B cell (primary cell): ENCODE results near the gene CGNL1. TPM values are rescaled to one million over a fixed set of nuclear protein-coding genes. Genes with fewer than 3 reads are reported as not detected.

ENCODE experiments used
- ATAC-seq: fragments of 200-7000 bp; cut with Tn5 transposase; one replicate; pipeline ENCODE4 v1.10.0; 2021; ENCODE audit warnings: low read depth, mild to moderate bottlenecking, moderate number of reproducible peaks, moderate library complexity
- CTCF ChIA-PET: fragments of 350-600 bp; sonication (Branson Sonifier 250); formaldehyde crosslinking; loops from one replicate; lab custom pipeline; 2021; ENCODE audit warnings: antibody characterized with exemption, inconsistent platforms; lab: Charles Lee
- POLR2A ChIA-PET: fragments of 350-600 bp; sonication (Branson Sonifier 250); formaldehyde crosslinking; loops from one replicate; lab custom pipeline; 2021; ENCODE audit warnings: antibody characterized with exemption; lab: Charles Lee
- DNase-seq: peaks from one replicate; pipeline ENCODE4 v3.0.0; 2013
- H2AFZ ChIP-seq: 2 replicates; pipeline ENCODE4 v1.6.1; 2012; ENCODE audit warnings: mild to moderate bottlenecking, low read depth, low read length; ENCODE audit not compliant: insufficient read depth, poor library complexity, severe bottlenecking
- H3K27ac ChIP-seq, 2 donors: 1 replicate in 1 of 2; 2 replicates in 1 of 2; pipeline ENCODE4 v1.5.1; 2012 to 2013; ENCODE audit warnings: low read length in 2 of 2, mild to moderate bottlenecking in 2 of 2, moderate library complexity in 1 of 2
- H3K27me3 ChIP-seq, 4 experiments: fragments of 200-600 bp in 1 of 4; sonication (generic) in 1 of 4; replicated peaks in 1 of 4; 1 replicate in 2 of 4; 2 replicates in 2 of 4; pipeline versions ENCODE4 v1.6.1 to v1.7.0; 2013 to 2016; ENCODE audit warnings: low read length in 3 of 4, mild to moderate bottlenecking in 2 of 4, mixed read lengths in 1 of 4, moderate library complexity in 1 of 4; ENCODE audit not compliant: insufficient read depth in 4 of 4, control insufficient read depth in 3 of 4; ENCODE audit errors: control extremely low read depth in 1 of 4
- H3K36me3 ChIP-seq, 2 experiments: replicated peaks in 1 of 2; 1 replicate in 1 of 2; 2 replicates in 1 of 2; pipeline versions ENCODE4 v1.6.1 to v1.7.1; 2013; ENCODE audit warnings: low read length in 1 of 2; ENCODE audit not compliant: insufficient read depth in 2 of 2, control insufficient read depth in 1 of 2; ENCODE audit errors: control extremely low read depth in 1 of 2, extremely low read depth in 1 of 2
- H3K4me1 ChIP-seq, 2 donors: fragments of 200-600 bp in 1 of 2; sonication (generic) in 1 of 2; 1 replicate in 1 of 2; 2 replicates in 1 of 2; pipeline versions ENCODE4 v1.5.1 to v1.6.1; 2013 to 2017; ENCODE audit warnings: low read length in 2 of 2; ENCODE audit not compliant: control insufficient read depth in 2 of 2, insufficient read depth in 2 of 2
- H3K4me2 ChIP-seq: replicated peaks from 2 replicates; pipeline ENCODE3; 2012; ENCODE audit warnings: mild to moderate bottlenecking, low read depth, low read length; ENCODE audit not compliant: poor library complexity, severe bottlenecking
- H3K4me3 ChIP-seq, 5 experiments: fragments of 200-600 bp in 1 of 5; sonication (generic) in 1 of 5; 1 replicate in 3 of 5; 2 replicates in 2 of 5; pipeline versions ENCODE4 v1.5.1 to v1.7.0; 2011 to 2016; ENCODE audit warnings: low read length in 4 of 5, mild to moderate bottlenecking in 4 of 5, low read depth in 2 of 5, control low read depth in 1 of 5, moderate library complexity in 1 of 5; ENCODE audit not compliant: insufficient read depth in 1 of 5; ENCODE audit errors: control extremely low read depth in 1 of 5, extremely low read depth in 1 of 5
- H3K79me2 ChIP-seq: fragments of 200-600 bp; sonication (generic); one replicate; pipeline ENCODE4 v1.6.0; 2016; ENCODE audit warnings: low read length; ENCODE audit not compliant: control insufficient read depth, insufficient read depth
- H3K9ac ChIP-seq: fragments of 200-600 bp; sonication (generic); 2 replicates; pipeline ENCODE4 v1.6.1; 2017; ENCODE audit warnings: mild to moderate bottlenecking, low read length, moderate library complexity
- H3K9me3 ChIP-seq, 3 donors: one replicate each; pipeline versions ENCODE4 v1.6.1 to v1.7.1; 2013; ENCODE audit warnings: low read length in 2 of 3; ENCODE audit not compliant: control insufficient read depth in 2 of 3, insufficient read depth in 1 of 3; ENCODE audit errors: control extremely low read depth in 1 of 3
- H4K20me1 ChIP-seq: 2 replicates; pipeline ENCODE4 v1.6.0; 2012; ENCODE audit warnings: mild to moderate bottlenecking, low read length; ENCODE audit not compliant: insufficient read depth, control insufficient read depth, poor library complexity, severe bottlenecking
- H3K27ac Mint-ChIP-seq: one replicate; pipeline ENCODE4 v1.8.0; 2021; ENCODE audit warnings: mixed read lengths
- H3K27me3 Mint-ChIP-seq: one replicate; pipeline ENCODE4 v1.8.0; 2021; ENCODE audit warnings: mixed read lengths
- H3K4me1 Mint-ChIP-seq: one replicate; pipeline ENCODE4 v1.8.0; 2021; ENCODE audit warnings: mixed read lengths
- H3K4me3 Mint-ChIP-seq: one replicate; pipeline ENCODE4 v1.8.0; 2021; ENCODE audit warnings: mixed read lengths
- H3K9me3 Mint-ChIP-seq: one replicate; pipeline ENCODE4 v1.8.0; 2022; ENCODE audit warnings: mixed read lengths; ENCODE audit not compliant: insufficient read depth
- EZH2 ChIP-seq: IDR thresholded peaks from 2 replicates; pipeline ENCODE4 v1.6.1; 2012; ENCODE audit warnings: borderline replicate concordance, low read depth, mild to moderate bottlenecking, moderate library complexity, low read length; ENCODE audit not compliant: insufficient read depth, poor library complexity, severe bottlenecking
- WGBS: methylation state at CpG from one replicate; pipeline ENCODE4 v1.1.5; 2013; ENCODE audit warnings: missing lambda C conversion rate; ENCODE audit not compliant: insufficient coverage; 5-methylcytosine and 5-hydroxymethylcytosine counted together
- intact Hi-C: fragments of 100-400 bp; cut with micrococcal nuclease; formaldehyde crosslinking; loops from one replicate; pipeline ENCODE4 v1.10.0; 2022
- polyA plus RNA-seq: library from polyadenylated mRNA; depleted of rRNA; stranded (reverse); fragments of >200 nt; gene quantifications from 2 replicates; pipeline ENCODE4 v1.2.3, GENCODE V29; 2012
- total RNA-seq, 2 donors: library from RNA; stranded (reverse); fragments of 120-200 nt in 1 of 2; gene quantifications; 1 replicate in 1 of 2; 2 replicates in 1 of 2; pipeline versions ENCODE4 v1.2.3 to v1.2.4, GENCODE V29; 2013 to 2022
- TF ChIP-seq, protein P1 (sequence below): fragments of 200-600 bp; IDR thresholded peaks from one replicate; pipeline ENCODE4 v1.8.0; 2022; ENCODE audit warnings: antibody characterized with exemption, mild to moderate bottlenecking

The CGNL1 gene
- total and polyA plus RNA-seq, 2 donors (not counting 1 experiment from before 2014, with no cell fraction given): 0.03 to 0.12 TPM

DNA sequence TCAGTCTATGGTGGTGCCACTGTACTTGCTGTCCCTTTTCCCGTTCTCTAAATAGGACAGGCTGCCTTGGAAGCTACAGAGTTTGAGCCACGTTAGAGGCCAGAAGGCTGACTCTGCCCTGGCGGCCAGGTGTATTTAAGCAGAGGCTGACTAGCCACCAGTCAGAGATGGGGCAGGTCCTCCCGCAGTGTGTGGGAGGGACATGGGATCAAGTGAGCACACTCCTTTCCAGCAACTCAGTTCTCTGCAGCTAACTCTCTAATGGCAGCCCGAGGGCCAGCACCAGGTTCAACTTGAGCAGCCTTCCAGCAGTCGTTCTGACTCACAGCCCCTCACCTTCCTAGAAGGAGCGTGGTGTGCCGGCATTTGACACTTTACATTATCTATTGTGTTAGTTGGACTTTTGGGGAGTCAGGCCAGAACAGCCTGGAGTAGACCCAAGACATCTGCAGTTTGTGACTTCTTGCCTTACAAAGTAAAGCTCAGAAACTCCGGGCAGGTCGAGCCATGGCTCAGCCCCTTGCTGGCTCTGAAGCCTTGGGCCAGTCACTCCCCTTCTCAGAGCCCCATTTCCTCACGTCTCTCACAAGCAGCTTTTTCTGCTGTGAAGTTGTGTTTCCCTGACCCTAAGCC lies 168.7 kb downstream of the CGNL1 start:
- H3K27ac ChIP-seq: no peak overlapping the region
- H2AFZ ChIP-seq: no peak overlapping the region
- ATAC-seq (no peak), DNase-seq (no peak)
- Mint-ChIP-seq H3K27ac (no peak overlapping the region), H3K4me1 (no peaks in the 10 kb centered on the region), H3K4me3 (no peak overlapping the region), H3K27me3 (peaks cover 26% of the 10 kb centered on the region), H3K9me3 (peaks cover 4% of the 10 kb centered on the region)
- ChIA-PET POLR2A (no interaction called here), CTCF (interaction anchor here (1.8 to 8.5 kb wide), 4 partner anchors 15 to 398 kb away, joined by 5 to 70 read pairs (median 36); no protein-coding TSS in a partner anchor)
- H3K4me2 ChIP-seq: no peak overlapping the region
- no peaks in the 10 kb centered on the region for H3K36me3 ChIP-seq
- WGBS: 88% methylated on average over 8 of the region's 11 CpGs
- H3K27me3 ChIP-seq: peaks cover 0 to 3% (median 0%) of the 10 kb centered on the region in 4 experiments
- H3K9ac ChIP-seq: no peak overlapping the region
- no peak overlapping the region for H3K4me3 ChIP-seq
- H3K4me1 ChIP-seq: no peaks in the 10 kb centered on the region
- TF ChIP-seq, protein P1, sequence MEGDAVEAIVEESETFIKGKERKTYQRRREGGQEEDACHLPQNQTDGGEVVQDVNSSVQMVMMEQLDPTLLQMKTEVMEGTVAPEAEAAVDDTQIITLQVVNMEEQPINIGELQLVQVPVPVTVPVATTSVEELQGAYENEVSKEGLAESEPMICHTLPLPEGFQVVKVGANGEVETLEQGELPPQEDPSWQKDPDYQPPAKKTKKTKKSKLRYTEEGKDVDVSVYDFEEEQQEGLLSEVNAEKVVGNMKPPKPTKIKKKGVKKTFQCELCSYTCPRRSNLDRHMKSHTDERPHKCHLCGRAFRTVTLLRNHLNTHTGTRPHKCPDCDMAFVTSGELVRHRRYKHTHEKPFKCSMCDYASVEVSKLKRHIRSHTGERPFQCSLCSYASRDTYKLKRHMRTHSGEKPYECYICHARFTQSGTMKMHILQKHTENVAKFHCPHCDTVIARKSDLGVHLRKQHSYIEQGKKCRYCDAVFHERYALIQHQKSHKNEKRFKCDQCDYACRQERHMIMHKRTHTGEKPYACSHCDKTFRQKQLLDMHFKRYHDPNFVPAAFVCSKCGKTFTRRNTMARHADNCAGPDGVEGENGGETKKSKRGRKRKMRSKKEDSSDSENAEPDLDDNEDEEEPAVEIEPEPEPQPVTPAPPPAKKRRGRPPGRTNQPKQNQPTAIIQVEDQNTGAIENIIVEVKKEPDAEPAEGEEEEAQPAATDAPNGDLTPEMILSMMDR: no peak
- no peak for TF ChIP-seq EZH2
- H3K9me3 ChIP-seq: peaks cover 0 to 9% (median 0%) of the 10 kb centered on the region in 3 donors
- intact Hi-C loops: loop anchor here (5.0 kb wide), 1 partner anchor 1048 kb away; no protein-coding TSS in a partner anchor
- H3K79me2 ChIP-seq: no peaks in the 10 kb centered on the region
- H4K20me1 ChIP-seq: no peaks in the 10 kb centered on the region

DNA sequence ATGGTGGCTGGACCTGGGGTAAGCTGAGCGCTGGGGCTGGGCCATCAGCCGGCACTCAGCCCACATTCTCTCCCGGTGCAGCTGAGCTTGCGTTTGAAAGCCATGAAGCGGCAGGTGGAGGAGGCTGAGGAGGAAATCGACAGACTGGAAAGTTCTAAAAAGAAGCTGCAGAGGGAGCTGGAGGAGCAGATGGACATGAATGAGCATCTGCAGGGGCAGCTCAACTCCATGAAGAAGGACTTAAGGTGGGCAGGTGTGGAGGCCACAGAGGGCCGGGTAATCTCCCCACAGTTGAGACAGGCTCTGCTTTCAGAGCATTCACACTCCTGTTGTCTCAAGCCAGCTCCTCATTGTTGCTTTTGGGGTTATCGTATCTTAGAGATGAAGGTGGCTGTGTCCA lies 169.7 kb downstream of the CGNL1 start:
- H3K9me3 Mint-ChIP-seq: no peaks in the 10 kb centered on the region
- Histone ChIP-seq H3K4me2 (no peak overlapping the region), H3K36me3 (no peaks in the 10 kb centered on the region), H3K4me1 (no peaks in the 10 kb centered on the region), H3K79me2 (no peaks in the 10 kb centered on the region), H3K27me3 (peaks cover 0 to 3% (median under 1%) of the 10 kb centered on the region in 4 experiments), H3K27ac (no peak overlapping the region), H3K9me3 (peaks cover 0 to under 1% (median 0%) of the 10 kb centered on the region in 3 donors), H3K4me3 (no peak overlapping the region), H2AFZ (no peak overlapping the region), H4K20me1 (no peaks in the 10 kb centered on the region), H3K9ac (no peak overlapping the region)
- WGBS: 90% methylated on average over 6 of the region's 8 CpGs
- no peak for TF ChIP-seq EZH2
- TF ChIP-seq, protein P1: no peak
- no peaks in the 10 kb centered on the region for H3K4me1 Mint-ChIP-seq
- H3K27me3 Mint-ChIP-seq: peaks cover 22% of the 10 kb centered on the region
- H3K27ac Mint-ChIP-seq: no peak overlapping the region
- DNase-seq (no peak), ATAC-seq (no peak)
- ChIA-PET POLR2A (no interaction called here), CTCF (interaction anchor here (1.5 to 8.5 kb wide), 4 partner anchors 8 to 399 kb away, joined by 4 to 70 read pairs (median 6); no protein-coding TSS in a partner anchor)
- H3K4me3 Mint-ChIP-seq: no peak overlapping the region
- intact Hi-C loops: no loop called here
